GM21529 (cell line): Measurements from ENCODE around the gene NPFFR1.
"Not testable (repeated sequence)": the region's sequence is repeated elsewhere in the genome, so short reads cannot be mapped to it uniquely, and the experiment has no call there.

Experiments used
- ATAC-seq: cut with Tn5 transposase; IDR thresholded peaks from one replicate; pipeline ENCODE4 v1.9.1; 2021; ENCODE audit not compliant: unreplicated experiment

NPFFR1 gene

DNA sequence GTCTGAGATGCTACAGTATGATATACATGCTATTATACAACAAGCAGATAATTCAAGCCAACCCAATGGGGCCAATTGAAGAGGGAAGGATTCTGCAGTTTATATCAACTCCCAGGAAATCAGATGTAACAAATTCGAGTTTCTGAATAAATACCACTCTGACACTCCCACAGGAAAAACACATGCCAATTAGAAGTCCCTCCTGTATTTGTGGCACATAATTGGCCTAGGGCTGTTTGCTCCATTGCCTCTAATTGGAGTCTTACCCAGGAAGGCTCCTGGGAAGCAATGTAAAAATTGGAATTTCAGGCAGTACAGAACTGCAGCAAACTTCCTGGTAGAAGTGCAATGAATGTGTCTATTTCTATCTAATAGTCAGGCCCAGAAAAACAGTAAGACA, 55.3 kb downstream of the NPFFR1 start:
- no peak for ATAC-seq

DNA sequence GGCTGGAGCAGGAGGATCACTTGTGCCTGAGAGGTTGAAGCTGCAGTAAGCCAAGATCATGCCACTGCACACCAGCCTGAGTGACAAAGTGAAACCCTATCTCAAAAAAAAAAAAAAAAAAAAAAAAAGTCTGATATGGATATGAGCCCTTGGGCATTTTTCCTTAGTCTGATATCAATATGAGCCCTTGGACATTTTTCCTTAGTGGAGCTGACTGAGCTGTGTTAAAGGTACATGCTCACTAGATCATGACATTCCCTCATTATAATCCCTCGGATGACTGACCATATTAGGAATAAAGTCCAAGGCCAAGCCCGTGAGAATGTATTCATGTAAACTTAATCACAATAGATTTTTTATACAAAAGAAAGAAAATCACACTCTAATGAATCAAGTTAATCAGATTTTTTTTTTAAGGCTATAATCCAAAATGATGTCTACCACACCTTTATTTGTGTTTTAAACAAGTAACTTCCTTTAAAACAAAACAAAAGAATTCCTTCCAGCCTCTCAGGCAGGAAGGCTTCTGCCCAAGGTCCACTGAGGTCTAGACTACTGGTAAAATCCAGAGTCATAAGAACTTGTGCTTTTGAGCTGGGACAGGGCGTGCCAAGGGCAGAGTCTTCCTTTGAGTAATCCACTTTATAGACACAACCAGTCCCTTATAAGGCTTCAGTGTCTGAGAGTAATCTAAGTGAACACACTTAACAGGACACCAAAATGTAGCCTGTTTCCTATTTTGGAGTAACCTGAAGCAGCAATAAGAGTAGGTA, 56.1 kb downstream of the NPFFR1 start:
- no peak for ATAC-seq

DNA sequence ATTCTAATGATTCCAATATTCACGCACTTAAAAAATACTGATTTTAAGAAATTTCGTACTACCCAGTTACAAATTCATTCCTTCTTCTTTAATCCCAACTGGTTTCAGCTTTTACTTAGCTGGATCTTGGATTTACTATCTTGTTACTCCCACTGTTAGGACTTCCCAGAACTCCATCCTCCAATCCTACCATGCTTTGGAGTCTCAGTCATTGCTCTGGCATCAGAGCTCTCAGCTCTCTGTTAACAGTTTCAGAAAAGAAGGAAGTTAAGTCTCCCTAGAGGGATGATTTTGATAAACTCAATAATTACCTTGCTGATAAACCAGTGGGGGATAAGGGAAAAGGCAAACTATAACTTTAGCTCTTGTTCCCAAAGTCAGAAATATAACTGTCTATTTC, 60.1 kb downstream of the NPFFR1 start:
- ATAC-seq: no peak

DNA sequence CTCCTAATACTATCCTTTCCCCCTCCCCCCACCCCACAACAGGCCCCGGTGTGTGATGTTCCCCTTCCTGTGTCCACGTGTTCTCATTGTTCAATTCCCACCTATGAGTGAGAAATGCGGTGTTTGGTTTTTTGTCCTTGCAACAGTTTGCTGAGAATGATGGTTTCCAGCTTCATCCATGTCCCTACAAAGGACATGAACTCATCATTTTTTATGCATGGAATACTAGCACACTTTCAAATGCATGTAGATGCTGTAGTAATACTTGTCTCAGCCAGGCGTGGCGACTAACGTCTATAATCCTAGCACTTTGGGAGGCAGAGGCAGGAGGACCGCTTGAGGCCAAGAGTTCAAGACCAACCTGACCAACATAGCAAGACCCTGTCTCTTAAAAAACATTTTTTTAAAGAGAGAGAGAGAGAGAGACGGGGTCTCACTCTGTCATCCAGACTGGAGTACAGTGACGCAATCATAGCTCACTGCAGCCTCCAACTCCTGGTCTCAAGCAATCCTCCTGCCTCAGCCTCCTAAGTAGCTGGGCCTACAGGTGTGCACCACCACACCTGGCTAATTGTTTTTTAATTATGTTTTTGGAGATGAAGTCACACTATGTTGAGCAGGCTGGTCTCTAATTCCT, 60.9 kb downstream of the NPFFR1 start:
- not testable (repeated sequence) for ATAC-seq

DNA sequence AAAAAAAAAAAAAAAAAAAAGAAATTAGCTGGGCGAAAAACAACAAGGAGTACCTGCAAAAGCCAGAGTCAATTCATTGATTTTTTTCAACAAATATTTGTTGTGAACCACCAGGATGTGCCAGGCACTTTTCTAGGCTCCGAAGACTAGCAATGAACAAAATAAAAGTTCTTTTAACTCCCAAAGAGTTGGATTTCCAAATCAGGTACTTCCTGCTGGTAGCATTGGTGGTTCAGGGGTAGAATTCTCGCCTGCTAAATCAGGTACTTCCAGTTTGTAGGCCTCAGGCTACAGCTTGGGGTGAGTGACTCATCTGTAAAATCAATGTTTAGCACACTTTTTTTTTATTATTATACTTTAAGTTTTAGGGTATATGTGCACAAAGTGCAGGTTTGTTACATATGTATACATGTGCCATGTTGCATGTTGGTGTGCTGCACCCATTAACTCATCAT, 61.4 kb downstream of the NPFFR1 start:
- ATAC-seq: no peak

DNA sequence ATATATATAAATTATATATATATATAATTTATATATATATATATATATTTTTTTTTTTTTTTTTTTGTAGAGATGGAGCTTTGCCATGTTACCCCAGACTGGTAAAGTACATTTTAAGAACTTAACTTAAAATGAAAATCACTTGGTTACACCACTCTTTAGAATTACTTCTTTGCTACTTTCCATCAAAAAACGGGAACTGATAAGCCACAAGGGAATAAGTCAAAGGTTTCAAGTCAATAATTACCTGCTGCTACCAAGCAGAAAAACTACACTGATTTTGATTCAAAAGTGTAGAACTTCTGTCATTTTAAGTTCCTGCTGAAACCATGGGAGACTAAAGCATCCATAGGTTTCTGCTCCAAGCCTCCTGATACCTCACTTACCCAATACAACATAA, 62.8 kb downstream of the NPFFR1 start:
- ATAC-seq: peak; percentile 31

DNA sequence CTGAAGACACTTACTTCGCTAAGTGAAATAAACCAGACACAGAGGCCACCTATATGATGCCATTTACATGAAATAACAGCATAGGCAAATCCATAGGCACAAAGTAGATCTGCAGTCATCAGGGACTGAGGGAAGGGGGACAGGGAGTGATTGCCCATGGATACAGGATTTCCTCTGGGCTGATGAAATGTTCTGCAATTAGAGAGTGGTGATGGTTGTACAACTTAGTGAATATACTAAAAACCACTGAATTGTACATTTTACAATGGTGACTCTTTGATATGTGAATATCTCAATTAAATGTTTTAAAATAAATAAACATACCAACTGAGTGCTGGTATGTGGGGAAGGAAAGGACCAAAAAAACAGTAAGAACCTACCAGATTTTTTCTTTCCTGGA, 70.9 kb downstream of the NPFFR1 start:
- no peak for ATAC-seq

DNA sequence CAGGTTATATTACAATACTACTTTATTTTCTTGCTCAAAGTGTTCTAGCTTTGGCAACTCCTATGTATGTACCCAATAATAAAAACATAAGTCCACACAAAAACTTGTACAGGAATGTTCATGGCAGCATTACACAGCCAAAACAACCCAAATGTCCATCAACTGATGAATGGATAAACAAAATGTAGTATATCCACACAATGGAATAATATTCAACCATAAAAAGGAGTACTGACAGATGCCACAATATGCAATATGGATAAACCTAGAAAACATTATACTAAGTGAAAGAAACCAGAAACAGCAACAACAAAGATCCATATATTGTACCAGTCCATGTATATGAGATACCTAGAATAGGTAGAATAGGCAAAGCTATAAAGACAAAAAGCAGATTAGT, 71.5 kb downstream of the NPFFR1 start:
- ATAC-seq: no peak

DNA sequence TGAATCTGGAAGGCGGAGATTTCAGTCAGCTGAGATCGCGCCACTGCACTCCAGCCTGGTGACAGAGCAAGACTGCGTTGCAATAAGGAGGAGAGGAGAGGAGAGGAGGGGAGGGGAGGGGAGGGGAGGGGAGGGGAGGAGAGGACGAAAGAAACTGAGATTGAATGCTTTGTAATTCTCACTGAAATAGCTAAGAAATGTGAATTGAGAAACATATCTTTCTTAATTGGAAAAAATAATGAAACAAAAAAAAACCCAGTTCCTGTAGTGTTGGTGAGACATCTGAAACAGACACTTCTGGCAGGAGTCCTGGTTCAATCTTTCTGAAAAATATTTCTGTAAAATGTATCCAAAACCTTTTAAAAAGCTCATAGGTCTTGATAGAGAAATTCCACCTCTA, 77.0 kb downstream of the NPFFR1 start:
- no peak for ATAC-seq

DNA sequence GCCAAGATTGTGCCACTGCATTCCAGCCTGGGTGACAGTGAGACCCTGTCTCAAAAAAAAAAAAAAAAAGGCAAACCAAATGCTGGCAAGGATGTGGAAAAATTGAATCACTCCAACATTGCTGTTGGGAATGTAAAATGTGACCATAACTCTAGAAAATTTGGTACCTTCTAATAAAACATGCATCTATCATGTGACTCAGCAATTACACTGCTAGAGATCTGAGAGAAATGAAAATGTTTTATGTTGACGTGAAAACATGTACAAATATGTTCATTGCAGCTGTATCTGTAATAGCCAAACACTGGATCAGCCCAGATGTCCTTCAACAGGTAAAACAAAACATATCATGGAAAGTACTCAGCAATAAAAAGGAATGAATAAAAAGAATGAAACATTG, 82.7 kb downstream of the NPFFR1 start:
- no peak for ATAC-seq

DNA sequence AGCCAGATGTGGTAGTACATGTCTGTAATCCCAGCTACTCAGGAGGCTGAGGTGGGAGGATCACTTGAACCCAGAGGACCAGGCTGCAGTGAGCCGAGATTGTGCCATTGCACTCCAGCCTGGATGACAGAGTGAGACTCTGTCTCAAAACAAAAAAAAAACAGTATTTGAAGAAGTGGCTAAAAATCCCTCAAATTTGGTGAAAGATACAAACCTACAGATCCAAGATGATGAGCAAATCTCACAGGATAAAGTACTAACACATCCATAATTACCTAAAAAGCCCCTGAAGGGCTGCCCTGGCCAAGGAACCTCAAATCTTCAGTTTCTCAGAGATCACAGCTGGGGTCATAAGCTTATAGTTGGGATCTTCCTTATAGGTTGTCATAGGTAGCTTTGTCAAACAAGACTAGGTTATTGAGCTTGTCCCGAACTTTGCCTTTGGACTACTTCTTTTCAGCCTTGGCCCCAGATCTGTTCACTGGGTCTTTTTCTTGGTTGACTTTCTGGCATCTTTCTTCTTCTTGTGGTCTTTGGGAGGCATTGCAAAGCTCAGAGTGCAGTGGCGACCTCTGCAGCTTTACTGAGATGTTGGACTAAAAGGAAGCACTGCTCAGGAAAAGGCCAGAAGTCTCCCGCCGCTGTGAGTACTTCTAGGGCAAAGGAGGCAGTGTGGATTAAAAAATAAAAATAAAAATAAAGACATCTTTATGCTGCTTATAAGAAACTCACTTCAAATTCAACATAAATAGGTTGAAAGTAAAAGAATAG, 84.9 kb downstream of the NPFFR1 start:
- ATAC-seq: no peak
